HL-60 (cell line): ENCODE results near the gene PIK3C3.
A peak's percentile ranks its signal among the peaks of the same experiment; 100 is the strongest.

Source experiments
- DNase-seq, 2 experiments: peaks; one replicate each; pipeline ENCODE4 v3.0.0-alpha.2; 2010 to 2020; ENCODE audit warnings: low read depth in 1 of 2, low spot score in 1 of 2
- H3K27ac ChIP-seq: fragments of 250-450 bp; sonication (Bioruptor Pico); replicated peaks from 2 replicates; pipeline ENCODE4 v1.5.1; 2020; ENCODE audit warnings: mild to moderate bottlenecking, moderate library complexity
- H3K27me3 ChIP-seq: fragments of 250-450 bp; sonication (Bioruptor Pico); 2 replicates; pipeline ENCODE4 v1.5.1; 2021; ENCODE audit warnings: mild to moderate bottlenecking, moderate library complexity; ENCODE audit not compliant: insufficient read depth, poor library complexity, severe bottlenecking
- H3K4me3 ChIP-seq: replicated peaks from 2 replicates; pipeline ENCODE4 v1.5.1; 2011; ENCODE audit warnings: mild to moderate bottlenecking, control low read depth, low read length; ENCODE audit not compliant: insufficient read depth
- GABPA ChIP-seq: IDR thresholded peaks from 2 replicates; pipeline ENCODE4 v1.6.1; 2012; ENCODE audit warnings: low read depth
- POLR2AphosphoS5 ChIP-seq: IDR thresholded peaks from 2 replicates; pipeline ENCODE4 v1.6.1; 2012; ENCODE audit warnings: low read depth
- SPI1 ChIP-seq: IDR thresholded peaks from 2 replicates; pipeline ENCODE4 v1.6.1; 2012; ENCODE audit warnings: low read depth, mild to moderate bottlenecking, borderline replicate concordance
- TF ChIP-seq, protein P1 (sequence below): IDR thresholded peaks from one replicate; pipeline ENCODE4 v1.5.1; 2011; ENCODE audit warnings: low read length, control low read depth, inconsistent platforms; ENCODE audit not compliant: insufficient read depth
- TF ChIP-seq, protein P2 (sequence below): IDR thresholded peaks from 2 replicates; pipeline ENCODE4 v1.6.1; 2012; ENCODE audit warnings: low read depth; ENCODE audit not compliant: insufficient replicate concordance

The PIK3C3 gene

DNA sequence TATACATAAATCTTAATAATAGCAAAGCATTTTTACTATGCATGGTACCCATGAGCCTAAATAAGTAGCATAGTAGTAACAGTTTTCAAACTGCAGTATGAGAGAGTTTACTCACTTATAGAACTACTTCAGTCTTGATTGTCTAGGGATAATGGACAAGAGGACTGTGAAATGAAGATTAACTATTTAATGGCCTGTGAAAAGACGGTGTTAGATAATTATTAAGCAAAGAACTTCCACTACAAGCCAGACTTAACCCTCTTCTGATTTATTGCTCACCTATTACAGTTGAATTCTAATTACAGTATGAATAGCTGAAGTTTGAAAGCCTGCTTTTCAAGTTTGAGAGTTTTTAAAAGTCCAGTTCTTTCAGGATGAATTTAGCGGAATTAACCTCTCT is 18.9 kb downstream of the PIK3C3 start:
- Histone ChIP-seq H3K27me3 (no peaks in the 10 kb centered on the region), H3K27ac (no peak overlapping the region), H3K4me3 (no peak overlapping the region)
- DNase-seq: no peak
- no peak for TF ChIP-seq GABPA
- TF ChIP-seq, protein P1, sequence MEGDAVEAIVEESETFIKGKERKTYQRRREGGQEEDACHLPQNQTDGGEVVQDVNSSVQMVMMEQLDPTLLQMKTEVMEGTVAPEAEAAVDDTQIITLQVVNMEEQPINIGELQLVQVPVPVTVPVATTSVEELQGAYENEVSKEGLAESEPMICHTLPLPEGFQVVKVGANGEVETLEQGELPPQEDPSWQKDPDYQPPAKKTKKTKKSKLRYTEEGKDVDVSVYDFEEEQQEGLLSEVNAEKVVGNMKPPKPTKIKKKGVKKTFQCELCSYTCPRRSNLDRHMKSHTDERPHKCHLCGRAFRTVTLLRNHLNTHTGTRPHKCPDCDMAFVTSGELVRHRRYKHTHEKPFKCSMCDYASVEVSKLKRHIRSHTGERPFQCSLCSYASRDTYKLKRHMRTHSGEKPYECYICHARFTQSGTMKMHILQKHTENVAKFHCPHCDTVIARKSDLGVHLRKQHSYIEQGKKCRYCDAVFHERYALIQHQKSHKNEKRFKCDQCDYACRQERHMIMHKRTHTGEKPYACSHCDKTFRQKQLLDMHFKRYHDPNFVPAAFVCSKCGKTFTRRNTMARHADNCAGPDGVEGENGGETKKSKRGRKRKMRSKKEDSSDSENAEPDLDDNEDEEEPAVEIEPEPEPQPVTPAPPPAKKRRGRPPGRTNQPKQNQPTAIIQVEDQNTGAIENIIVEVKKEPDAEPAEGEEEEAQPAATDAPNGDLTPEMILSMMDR: no peak
- TF ChIP-seq, protein P2, sequence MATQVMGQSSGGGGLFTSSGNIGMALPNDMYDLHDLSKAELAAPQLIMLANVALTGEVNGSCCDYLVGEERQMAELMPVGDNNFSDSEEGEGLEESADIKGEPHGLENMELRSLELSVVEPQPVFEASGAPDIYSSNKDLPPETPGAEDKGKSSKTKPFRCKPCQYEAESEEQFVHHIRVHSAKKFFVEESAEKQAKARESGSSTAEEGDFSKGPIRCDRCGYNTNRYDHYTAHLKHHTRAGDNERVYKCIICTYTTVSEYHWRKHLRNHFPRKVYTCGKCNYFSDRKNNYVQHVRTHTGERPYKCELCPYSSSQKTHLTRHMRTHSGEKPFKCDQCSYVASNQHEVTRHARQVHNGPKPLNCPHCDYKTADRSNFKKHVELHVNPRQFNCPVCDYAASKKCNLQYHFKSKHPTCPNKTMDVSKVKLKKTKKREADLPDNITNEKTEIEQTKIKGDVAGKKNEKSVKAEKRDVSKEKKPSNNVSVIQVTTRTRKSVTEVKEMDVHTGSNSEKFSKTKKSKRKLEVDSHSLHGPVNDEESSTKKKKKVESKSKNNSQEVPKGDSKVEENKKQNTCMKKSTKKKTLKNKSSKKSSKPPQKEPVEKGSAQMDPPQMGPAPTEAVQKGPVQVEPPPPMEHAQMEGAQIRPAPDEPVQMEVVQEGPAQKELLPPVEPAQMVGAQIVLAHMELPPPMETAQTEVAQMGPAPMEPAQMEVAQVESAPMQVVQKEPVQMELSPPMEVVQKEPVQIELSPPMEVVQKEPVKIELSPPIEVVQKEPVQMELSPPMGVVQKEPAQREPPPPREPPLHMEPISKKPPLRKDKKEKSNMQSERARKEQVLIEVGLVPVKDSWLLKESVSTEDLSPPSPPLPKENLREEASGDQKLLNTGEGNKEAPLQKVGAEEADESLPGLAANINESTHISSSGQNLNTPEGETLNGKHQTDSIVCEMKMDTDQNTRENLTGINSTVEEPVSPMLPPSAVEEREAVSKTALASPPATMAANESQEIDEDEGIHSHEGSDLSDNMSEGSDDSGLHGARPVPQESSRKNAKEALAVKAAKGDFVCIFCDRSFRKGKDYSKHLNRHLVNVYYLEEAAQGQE: no peak
- TF ChIP-seq SPI1: no peak
- no peak for TF ChIP-seq POLR2AphosphoS5

DNA sequence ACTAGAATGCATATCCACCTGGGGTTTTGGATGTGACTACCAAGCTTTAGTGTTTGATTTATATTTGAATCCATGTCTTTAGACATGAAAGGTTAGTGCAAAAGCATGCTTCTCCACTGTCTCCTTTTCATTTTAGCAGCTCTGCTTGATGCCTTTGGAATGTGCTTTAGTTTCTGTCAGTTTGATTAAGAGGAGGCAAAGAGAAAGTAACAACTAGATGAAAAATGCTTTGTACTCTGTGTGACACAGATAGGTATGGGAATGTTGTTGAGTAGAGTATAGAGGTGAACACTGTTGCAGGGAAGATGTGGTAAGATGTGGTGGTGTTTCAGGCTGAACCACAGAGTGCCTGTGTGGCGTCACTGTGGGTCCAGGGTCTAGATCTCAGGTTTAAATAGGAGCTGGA is 19.8 kb downstream of the PIK3C3 start:
- peak in 1 of 2 experiments; percentile 48 for DNase-seq
- no peak overlapping the region for H3K4me3 ChIP-seq
- TF ChIP-seq GABPA: no peak
- TF ChIP-seq, protein P2: no peak
- no peak overlapping the region for H3K27ac ChIP-seq
- no peaks in the 10 kb centered on the region for H3K27me3 ChIP-seq

DNA sequence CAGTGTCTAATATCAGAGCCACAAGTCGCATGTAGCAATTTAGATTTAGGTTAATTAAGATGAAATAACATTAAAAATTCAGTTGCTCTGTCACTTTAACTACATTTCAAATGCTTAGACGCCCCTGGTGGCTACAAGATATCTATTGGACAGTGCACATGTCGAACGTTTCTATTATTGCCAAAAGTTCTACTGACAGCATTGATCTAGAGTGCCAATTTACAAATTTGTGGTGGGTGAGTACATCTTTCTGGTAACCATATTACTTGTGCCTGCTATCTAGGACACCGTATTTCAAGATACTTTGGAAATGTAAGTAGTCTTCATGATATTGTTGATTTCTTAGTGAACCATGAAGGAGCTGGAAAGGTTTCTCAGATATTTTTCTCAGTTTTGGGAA is 20.2 kb downstream of the PIK3C3 start:
- DNase-seq: no peak
- H3K27me3 ChIP-seq: no peaks in the 10 kb centered on the region
- H3K27ac ChIP-seq: no peak overlapping the region
- no peak overlapping the region for H3K4me3 ChIP-seq
- TF ChIP-seq, protein P1: no peak
- TF ChIP-seq SPI1 (no peak), GABPA (no peak), POLR2AphosphoS5 (no peak)
- TF ChIP-seq, protein P2: no peak

DNA sequence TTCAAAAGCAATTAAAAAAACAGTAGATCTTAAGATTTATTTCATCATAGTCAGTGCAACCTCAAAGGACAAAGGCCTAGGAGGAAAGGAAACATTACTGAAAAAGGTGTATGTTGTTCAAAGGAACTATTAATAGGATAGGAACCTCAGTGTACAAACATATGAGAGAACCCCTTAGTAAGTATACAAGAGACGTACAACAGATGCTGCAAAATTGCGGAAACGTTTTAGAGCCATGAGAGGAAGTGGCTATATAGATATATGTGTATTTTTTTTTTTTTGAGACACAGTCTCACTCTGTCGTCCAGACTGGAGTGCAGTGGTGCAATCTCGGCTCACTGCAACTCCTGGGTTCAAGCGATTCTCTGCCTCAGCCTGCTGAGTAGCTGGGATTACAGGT is 22.2 kb downstream of the PIK3C3 start:
- Histone ChIP-seq H3K27ac (peak overlapping the region; percentile 14), H3K4me3 (no peak overlapping the region), H3K27me3 (no peaks in the 10 kb centered on the region)
- TF ChIP-seq SPI1 (peak; percentile 98), POLR2AphosphoS5 (no peak), GABPA (0 out of 2 replicates have a peak, but pooled peaks have one; percentile 19)
- DNase-seq: peak in 1 of 2 experiments; percentile 81
